G401.6 (cell line): ENCODE results near the gene MYEOV.

Experiments
- FAIRE-seq: peaks from 2 replicates; lab custom pipeline; 2012; peaks lifted over from hg19 to GRCh38; lab: Jason Lieb, UNC

MYEOV gene

DNA sequence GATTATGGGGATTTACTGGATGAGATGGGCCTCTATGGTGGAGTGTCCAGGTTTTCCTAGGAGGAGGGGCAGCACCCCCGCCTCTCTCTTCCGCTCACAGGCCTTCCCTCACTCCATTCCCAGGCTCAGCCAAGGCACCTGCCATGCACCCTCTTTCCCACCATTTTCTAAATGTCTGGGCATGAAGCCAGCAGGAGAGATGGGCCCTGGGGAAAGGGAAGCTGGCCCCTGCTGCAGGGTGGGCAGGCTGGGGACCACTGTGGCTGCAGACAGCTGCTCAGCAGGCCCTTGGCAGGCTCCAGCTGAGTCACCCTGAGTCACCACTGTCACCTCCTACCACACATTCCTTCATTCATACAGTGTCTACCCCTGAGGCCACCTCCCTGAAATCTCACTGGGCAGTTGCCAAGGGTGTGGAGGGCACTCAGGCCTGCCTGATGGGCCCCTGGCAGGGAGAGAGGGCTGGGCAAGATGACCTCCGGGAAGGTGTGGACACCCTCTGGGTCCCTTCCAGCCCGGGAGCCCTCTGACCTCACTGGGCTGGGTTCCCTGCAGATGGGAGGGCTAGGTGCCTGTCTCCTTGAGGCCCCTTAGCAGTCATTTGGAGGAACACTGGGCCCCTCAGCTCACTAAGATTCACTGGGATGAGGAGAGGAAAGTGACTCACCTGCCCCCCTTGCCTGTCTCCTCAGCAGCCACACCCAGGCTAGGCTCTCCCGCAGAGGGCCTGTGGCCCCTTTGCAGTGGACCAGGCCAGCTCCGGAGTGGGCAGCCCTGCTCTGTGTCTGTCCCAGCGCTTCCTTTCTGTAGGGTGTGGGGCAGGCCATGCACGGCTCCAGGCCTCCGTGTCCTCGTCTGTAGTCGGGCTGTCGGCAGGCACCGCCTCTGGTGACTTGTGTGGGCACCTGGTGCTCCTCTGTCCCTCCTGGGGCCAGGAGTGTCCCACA is 7.8 kb downstream of the MYEOV start:
- FAIRE-seq, result no peak

DNA sequence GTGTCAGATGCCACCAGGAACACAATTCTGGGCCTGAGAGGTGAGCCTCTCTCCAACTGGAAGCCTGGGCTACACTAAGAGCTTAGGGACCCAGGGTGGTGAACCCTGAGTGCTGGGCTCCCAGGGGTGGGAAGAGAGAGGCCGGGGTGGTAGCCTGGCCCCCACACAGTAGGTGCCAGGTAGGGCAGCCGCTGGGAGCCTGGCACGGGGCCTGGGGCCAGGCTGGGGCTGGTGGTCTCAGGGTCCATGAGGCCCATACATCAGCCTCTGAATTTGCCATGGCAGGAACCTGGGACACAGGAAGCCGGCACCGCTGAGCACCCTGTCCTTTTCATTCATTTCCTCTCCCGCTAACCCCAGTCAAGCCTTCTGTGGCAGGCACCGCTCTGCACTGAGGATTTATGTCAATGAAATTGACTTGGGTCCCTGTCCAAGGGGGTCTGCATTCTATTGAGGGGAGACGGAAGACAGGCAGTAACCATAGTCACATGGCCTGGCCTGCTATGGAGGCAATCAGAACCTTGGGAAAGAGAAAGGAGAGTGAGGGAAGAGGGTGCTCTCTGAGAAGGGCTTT is 8.6 kb downstream of the MYEOV start:
- no peak for FAIRE-seq

- FAIRE-seq, result no peak
Measured at GRCh38 chr11:69303427-69303826, 9.5 kb downstream of the MYEOV start.

GRCh38 chr11:69304258-69304657 is 10.3 kb downstream of the MYEOV start:
- FAIRE-seq, result no peak

DNA sequence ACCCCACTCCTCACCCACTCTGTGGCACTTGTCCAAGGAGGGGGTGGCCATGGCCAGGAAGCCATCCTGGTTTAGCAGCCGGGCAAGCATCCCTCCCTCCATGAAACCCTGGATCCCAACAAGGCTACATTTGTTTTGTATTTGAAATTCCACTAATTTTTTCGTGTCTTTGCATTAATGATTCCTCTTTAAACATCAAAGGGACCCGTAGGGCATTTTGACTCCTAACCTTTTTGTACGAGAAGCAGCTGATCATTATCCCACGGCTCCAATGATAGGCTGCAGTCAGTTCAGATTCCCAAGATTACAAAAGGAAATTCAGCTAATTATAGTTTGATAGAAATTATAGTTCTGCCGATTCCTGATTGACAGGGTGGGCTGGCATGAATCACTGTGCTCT is 10.7 kb downstream of the MYEOV start:
- no peak for FAIRE-seq

DNA sequence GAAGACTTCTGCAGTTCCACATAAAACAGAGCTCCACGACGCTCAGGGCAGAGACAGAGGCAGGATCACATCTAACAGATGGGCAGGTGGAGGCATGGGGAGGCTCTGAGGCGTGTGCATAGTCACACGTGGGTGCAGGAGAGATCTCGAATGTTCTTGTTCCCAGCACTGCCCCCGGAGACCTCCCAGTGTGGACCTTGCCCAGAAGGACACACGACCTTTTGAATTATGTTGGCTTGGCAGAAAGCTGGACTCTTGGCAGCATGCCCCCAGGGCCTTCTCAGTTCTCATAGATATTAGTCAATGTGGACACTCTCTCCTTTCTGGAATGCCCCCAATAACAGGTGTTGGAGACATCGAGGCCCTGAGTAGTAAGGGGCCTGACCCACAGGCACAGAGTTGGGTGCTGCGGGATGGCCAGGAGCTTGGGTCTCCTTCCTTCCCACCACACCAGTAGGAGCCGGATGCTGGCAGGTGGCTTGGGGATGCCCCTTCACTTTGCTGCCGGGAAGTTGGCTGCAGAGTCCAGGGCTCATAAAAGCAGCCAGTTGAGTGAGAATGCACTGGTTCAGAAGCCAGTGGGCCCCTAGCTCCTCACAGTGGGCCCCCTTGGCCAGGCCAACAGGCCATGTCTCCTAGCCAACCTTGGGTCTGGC is 12.1 kb downstream of the MYEOV start:
- no peak for FAIRE-seq

GRCh38 chr11:69306821-69307220 is 12.9 kb downstream of the MYEOV start:
- FAIRE-seq, result no peak

- FAIRE-seq, result no peak
Measured at GRCh38 chr11:69307421-69307820, 13.5 kb downstream of the MYEOV start.

GRCh38 chr11:69307871-69308431 is 14.0 kb downstream of the MYEOV start:
- no peak for FAIRE-seq

GRCh38 chr11:69308491-69308911 is 14.5 kb downstream of the MYEOV start:
- no peak for FAIRE-seq

- FAIRE-seq, result no peak
Measured at GRCh38 chr11:69308936-69309615, 15.1 kb downstream of the MYEOV start.

DNA sequence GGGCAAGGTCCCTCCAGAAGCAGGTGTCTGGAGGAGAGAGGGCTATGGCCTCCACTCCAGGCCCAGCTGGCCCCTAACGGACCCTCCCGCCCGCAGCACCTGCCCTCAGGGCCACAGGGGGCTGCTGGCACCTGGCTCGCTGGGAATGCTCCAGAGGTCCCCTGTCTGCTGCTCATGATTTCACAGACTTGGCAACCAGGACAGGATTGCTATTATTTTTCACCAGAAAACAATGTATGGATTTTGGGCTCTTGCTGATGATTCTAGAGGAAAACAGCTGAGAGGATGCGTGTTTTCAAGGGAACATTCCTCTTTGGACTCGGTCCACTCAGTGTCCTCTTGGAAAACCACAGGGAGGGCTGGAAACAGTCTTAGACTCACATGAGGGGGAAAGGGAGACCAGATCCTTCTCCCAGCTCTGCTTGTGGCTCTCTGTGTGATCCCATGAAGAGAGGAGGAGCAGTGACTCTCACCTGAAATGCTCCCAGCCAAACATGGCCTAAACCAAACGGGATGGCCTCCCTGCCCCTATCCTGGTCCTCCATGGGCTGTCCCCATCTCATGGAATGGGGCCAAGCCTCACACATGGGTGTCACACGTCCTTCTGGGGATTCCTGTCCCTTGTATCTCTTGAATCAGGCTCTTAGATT is 15.8 kb downstream of the MYEOV start:
- FAIRE-seq, result no peak

DNA sequence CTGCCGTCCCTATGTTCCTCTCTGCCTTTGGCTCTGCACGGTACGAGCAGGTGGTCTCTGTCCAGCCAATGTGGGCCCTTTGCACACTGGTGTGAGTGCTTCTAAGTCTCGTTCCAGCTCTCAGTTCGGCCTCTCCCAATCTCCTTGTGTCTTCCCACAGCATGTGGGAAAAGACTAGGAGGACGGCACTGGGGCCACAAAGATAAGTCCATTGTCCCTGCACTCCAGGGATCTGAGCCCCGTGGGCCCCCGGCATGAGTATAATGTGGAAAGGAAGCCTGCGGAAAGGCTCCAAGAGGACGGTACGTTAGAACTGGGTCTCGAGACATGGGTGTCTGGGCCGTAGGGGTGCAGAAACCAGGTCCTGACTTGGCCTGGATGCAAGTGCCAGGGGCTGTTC is 16.4 kb downstream of the MYEOV start:
- FAIRE-seq, result no peak

GRCh38 chr11:69310934-69311766 is 17.2 kb downstream of the MYEOV start:
- no peak for FAIRE-seq

DNA sequence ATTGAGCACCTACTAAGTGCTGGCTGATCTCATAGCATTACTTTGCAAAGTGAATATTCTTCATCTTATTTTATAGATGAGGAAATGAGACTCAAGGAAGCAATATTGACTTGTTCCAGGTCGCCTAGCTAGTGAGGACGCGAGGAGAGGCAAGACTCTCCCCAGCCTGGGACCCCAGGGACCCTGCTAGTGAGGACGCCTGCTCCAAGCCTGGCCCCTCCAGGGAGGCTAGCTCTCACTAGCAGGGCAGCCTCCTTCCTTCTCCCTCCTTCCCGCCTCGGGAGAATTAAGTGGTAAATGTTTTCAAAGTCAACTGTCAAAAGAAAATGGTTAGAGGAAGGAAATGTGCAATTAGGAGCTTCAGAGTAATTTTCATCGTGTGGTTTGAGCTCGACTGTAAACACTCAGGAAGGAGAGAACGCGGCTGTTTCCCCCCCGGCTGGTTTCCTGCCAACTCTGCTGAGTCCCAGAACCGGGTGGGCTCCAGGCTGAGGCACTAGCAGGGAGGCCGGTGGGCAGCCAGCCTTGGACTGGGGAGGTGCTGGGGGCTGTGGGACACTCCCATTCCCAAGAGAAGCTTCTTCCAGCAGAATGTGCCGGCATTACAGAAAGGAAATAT is 17.9 kb downstream of the MYEOV start:
- FAIRE-seq, result no peak

GRCh38 chr11:69312453-69313404 is 18.8 kb downstream of the MYEOV start:
- FAIRE-seq, result no peak

DNA sequence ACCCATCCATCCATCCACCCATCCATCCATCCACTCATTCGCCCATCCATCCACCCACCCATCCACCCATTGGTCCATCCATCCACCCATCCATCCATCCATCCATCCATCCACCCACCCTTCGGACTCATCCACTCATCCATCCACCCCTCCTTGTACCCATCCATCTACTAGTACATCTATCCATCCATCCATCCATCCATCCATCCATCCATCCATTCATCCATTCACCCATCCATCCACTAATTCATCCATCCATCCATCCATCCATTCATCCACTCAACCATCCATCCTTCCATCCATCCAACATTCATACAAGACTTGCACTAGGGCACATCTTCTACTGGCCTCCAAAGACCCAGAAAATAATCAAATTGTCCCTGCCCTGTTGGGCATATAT is 20.0 kb downstream of the MYEOV start:
- no peak for FAIRE-seq

DNA sequence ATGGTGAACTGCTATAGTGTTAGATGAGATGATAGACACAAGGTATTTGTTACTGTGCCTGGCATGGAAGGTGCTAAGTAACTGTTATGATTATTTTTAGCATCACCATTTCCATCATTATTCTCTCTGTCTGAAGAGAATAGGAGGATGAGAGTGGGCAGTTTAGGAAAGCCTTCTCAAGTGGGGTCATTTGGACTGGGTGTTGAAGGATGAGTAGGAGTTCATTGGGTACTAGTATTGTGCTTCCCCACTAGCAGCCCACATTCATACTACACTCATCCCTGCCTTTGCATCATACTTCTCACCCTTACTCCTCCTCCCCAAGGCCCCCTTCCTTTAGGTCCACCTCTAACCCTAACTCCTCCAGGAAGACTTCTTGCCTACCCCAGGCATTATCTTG is 20.6 kb downstream of the MYEOV start:
- FAIRE-seq, result no peak

DNA sequence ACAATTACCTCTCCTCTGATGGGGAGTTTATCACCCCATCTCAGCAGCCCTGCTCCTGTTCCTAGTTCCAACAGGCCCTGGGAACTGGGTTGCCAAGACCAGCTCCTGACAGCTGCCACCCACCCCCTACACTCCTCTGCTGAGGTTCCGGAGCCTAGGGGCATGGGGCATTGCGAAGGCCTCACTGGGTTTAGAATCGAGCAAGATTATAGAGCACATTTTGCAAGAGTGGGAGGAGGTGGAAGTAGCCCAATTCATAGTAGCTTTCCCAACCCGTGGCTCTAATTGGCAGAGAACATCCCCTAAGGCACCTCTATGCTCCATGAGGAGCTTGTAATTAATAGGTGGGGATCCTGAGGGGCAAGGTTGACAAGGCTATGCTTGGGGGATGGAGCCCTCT is 23.0 kb downstream of the MYEOV start:
- no peak for FAIRE-seq
